Endothelial cell (in vitro differentiated cells): Measurements from ENCODE around the gene KAZN. TPM values are rescaled to one million over a fixed set of nuclear protein-coding genes. Genes with fewer than 3 reads are reported as not detected.

Experiments
- DNase-seq: peaks from one replicate; pipeline ENCODE4 v3.0.0; 2021; ENCODE audit warnings: low spot score
- H3K27ac Mint-ChIP-seq: one replicate; pipeline ENCODE4 v1.8.0; 2021; ENCODE audit warnings: mixed read lengths, inconsistent platforms; ENCODE audit not compliant: unreplicated experiment
- H3K27me3 Mint-ChIP-seq: one replicate; pipeline ENCODE4 v1.8.0; 2021; ENCODE audit warnings: mild to moderate bottlenecking, moderate library complexity, mixed read lengths, inconsistent platforms; ENCODE audit not compliant: unreplicated experiment
- H3K36me3 Mint-ChIP-seq: one replicate; pipeline ENCODE4 v1.8.0; 2021; ENCODE audit warnings: mild to moderate bottlenecking, low read depth, mixed read lengths, inconsistent platforms; ENCODE audit not compliant: unreplicated experiment
- H3K4me1 Mint-ChIP-seq: one replicate; pipeline ENCODE4 v1.8.0; 2021; ENCODE audit warnings: mild to moderate bottlenecking, mixed read lengths, inconsistent platforms; ENCODE audit not compliant: unreplicated experiment
- H3K4me3 Mint-ChIP-seq: one replicate; pipeline ENCODE4 v1.8.0; 2021; ENCODE audit warnings: mild to moderate bottlenecking, mixed read lengths, inconsistent platforms; ENCODE audit not compliant: unreplicated experiment
- H3K9me3 Mint-ChIP-seq: one replicate; pipeline ENCODE4 v1.8.0; 2021; ENCODE audit warnings: mixed read lengths, inconsistent platforms; ENCODE audit not compliant: unreplicated experiment
- CTCF ChIP-seq: fragments of 200-600 bp; sonication (generic); IDR thresholded peaks from one replicate; pipeline ENCODE4 v1.5.0; 2021; ENCODE audit warnings: antibody characterized with exemption; ENCODE audit not compliant: unreplicated experiment
- total RNA-seq: library from RNA; stranded (reverse); fragmentation: NEBNext Ultra II Directional; extraction: Animal tissue kit (Norgen Biotek cat#: 25700); gene quantifications from one replicate; pipeline ENCODE4 v1.2.1, GENCODE V29; 2021; ENCODE audit not compliant: unreplicated experiment

The KAZN gene
- total RNA-seq, 1 donor from 2014 or later = 10.1 TPM

DNA sequence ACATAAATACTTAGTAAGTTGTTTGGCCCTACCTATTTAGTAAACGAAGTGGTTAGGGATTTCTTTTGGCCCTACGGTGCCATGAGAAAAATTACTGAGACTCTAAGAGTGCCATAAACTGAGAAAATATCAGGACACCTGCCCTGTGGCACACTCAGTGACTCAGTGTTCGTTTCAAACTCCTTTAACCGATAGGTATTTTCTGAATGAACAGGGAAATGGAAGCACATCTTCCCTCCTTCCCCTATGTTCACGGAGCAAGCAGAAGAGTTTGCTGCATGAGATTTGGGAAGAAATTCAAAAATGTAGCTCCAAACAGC is 134.2 kb downstream of the KAZN start:
- Mint-ChIP-seq H3K27me3 (peaks cover 3% of the 10 kb centered on the region), H3K4me1 (peaks cover 6% of the 10 kb centered on the region), H3K4me3 (no peak overlapping the region), H3K36me3 (no peaks in the 10 kb centered on the region), H3K27ac (no peak overlapping the region), H3K9me3 (no peaks in the 10 kb centered on the region)
- no peak for DNase-seq
- TF ChIP-seq CTCF = no peak

GRCh38 chr1:14733048-14733778 is 134.7 kb downstream of the KAZN start:
- TF ChIP-seq CTCF = no peak
- Mint-ChIP-seq H3K9me3 (no peaks in the 10 kb centered on the region), H3K27ac (no peak overlapping the region), H3K4me1 (peaks cover 6% of the 10 kb centered on the region), H3K36me3 (no peaks in the 10 kb centered on the region), H3K27me3 (peaks cover 3% of the 10 kb centered on the region), H3K4me3 (no peak overlapping the region)
- peak; percentile 5 for DNase-seq

DNA sequence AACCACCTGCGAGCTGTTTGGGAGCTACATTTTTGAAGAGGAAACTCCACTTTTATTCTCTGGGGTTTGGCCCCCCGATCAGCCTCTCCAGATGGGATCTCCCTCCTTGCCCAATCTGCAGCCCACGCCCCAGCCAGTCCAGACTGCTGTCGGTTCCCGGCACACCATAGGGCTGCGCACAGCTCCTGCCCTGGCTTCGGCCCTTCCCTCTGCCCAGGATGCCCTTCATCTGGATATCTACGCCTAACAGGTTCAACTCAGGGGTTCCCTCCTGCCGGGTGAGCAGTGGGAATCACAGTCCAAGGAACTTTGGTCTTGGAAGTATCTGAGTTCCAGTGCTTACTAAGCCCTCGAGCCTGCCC is 135.3 kb downstream of the KAZN start:
- Mint-ChIP-seq H3K9me3 (no peaks in the 10 kb centered on the region), H3K27me3 (peaks cover 3% of the 10 kb centered on the region), H3K27ac (no peak overlapping the region), H3K4me1 (peaks cover 6% of the 10 kb centered on the region), H3K4me3 (no peak overlapping the region), H3K36me3 (no peaks in the 10 kb centered on the region)
- no peak for TF ChIP-seq CTCF
- DNase-seq = no peak

DNA sequence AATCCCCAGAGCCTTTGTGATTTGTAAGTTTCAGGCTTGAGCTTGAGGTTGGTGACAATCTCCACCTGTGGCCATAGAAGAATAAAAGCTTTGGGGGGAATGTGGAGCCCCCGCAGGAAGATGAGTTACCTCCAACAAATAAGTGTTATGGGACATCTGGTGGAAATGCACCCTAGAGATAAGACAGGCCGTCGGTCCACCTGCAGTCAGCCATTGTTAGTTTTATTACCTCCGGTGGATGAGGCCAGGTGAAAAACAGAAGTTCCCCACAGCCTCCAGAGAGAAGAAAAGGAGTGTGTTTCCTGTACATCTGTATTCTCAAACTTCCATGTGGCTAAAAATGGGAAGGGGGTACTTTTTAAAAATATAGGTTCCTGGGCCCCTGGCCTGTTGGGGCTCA is 137.4 kb downstream of the KAZN start:
- Mint-ChIP-seq H3K36me3 (no peaks in the 10 kb centered on the region), H3K27me3 (peaks cover 3% of the 10 kb centered on the region), H3K4me1 (peaks cover 6% of the 10 kb centered on the region), H3K4me3 (no peak overlapping the region), H3K27ac (no peak overlapping the region), H3K9me3 (no peaks in the 10 kb centered on the region)
- TF ChIP-seq CTCF = no peak
- DNase-seq = no peak

- no peak overlapping the region for H3K27ac Mint-ChIP-seq
- no peaks in the 10 kb centered on the region for H3K9me3 Mint-ChIP-seq
- H3K27me3 Mint-ChIP-seq = peaks cover 3% of the 10 kb centered on the region
- H3K36me3 Mint-ChIP-seq = no peaks in the 10 kb centered on the region
- peaks cover 9% of the 10 kb centered on the region for H3K4me1 Mint-ChIP-seq
- no peak for DNase-seq
- TF ChIP-seq CTCF = no peak
- no peak overlapping the region for H3K4me3 Mint-ChIP-seq
Measured at GRCh38 chr1:14737561-14738094, 139.1 kb downstream of the KAZN start.
